ENCODE measurements around the gene SMARCAL1.

DNA sequence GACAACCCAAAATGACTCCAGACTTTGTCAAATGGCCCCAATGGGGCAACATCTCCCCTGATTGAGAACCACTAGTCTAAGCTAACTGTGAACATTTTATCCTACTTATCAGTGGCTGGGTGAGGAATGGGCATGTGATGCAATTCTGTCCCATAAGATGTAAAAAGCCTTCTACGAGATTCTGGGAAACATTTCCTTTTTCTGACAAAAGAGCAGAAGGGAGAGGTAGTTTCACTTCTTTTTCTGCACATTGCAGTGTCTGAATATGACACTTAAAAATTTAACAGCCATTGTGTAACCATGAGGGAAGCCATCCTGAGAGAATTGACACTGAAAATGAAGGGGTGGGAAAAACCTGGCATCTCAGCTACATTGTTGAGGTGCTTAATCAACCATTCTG lies 22.7 kb upstream of the SMARCAL1 start:
- TF ChIP-seq RFX5 (IDR thresholded peaks at IDR 0.05; ENCODE audit: low read length), result no peak
- TF ChIP-seq, protein P1, sequence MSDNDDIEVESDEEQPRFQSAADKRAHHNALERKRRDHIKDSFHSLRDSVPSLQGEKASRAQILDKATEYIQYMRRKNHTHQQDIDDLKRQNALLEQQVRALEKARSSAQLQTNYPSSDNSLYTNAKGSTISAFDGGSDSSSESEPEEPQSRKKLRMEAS (IDR thresholded peaks at IDR 0.05; ENCODE audit: low read depth), result no peak

Measured in SK-N-SH (cell line).